ENCODE data around the gene PTPRM.

Gene PTPRM

GRCh38 chr18:7871560-7872456, 304.7 kb downstream of the PTPRM start:
- CTCF ChIA-PET, result no interaction called here

DNA sequence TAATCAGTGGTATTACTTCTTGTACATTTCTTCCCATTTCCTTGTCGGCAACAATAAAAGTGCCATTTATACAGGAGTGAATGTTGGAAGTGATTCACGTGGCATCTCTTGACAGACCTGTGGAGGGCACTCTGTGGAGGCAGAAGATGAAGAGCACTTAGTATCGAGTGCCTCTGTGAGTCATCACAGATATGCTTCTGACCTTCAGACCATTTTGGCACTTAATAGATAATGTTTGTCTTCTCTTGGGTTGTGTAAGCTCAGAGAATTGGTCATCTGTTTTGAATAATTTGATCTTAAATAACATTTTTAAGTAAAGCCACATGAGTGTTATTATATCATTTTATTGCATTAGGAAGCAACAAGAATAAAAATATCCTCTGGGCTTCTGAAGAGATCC, 305.5 kb downstream of the PTPRM start:
- TF ChIP-seq, protein P1, sequence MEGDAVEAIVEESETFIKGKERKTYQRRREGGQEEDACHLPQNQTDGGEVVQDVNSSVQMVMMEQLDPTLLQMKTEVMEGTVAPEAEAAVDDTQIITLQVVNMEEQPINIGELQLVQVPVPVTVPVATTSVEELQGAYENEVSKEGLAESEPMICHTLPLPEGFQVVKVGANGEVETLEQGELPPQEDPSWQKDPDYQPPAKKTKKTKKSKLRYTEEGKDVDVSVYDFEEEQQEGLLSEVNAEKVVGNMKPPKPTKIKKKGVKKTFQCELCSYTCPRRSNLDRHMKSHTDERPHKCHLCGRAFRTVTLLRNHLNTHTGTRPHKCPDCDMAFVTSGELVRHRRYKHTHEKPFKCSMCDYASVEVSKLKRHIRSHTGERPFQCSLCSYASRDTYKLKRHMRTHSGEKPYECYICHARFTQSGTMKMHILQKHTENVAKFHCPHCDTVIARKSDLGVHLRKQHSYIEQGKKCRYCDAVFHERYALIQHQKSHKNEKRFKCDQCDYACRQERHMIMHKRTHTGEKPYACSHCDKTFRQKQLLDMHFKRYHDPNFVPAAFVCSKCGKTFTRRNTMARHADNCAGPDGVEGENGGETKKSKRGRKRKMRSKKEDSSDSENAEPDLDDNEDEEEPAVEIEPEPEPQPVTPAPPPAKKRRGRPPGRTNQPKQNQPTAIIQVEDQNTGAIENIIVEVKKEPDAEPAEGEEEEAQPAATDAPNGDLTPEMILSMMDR (IDR thresholded peaks at IDR 0.05; ENCODE audit: control extremely low read depth, extremely low read depth, low read depth, missing control alignments), result no peak
- no peak for DNase-seq (ENCODE audit: extremely low spot score)
- CTCF ChIA-PET, result no interaction called here
- POLR2A ChIA-PET, result no interaction called here

More at GRCh38 chr18:7871560-7872456, 304.7 kb downstream of the PTPRM start:
- TF ChIP-seq, protein P1 (IDR thresholded peaks at IDR 0.05; ENCODE audit: control extremely low read depth, extremely low read depth, low read depth, missing control alignments), result no peak
- POLR2A ChIA-PET, result no interaction called here
- no peak for DNase-seq (ENCODE audit: extremely low spot score)

- ChIA-PET POLR2A (no interaction called here), CTCF (no interaction called here)
- TF ChIP-seq, protein P1 (IDR thresholded peaks at IDR 0.05; ENCODE audit: control extremely low read depth, extremely low read depth, low read depth, missing control alignments), result no peak
- no peak for DNase-seq (ENCODE audit: extremely low spot score)
These were observed 306.2 kb downstream of the PTPRM start for GRCh38 chr18:7873316-7873715.

DNA sequence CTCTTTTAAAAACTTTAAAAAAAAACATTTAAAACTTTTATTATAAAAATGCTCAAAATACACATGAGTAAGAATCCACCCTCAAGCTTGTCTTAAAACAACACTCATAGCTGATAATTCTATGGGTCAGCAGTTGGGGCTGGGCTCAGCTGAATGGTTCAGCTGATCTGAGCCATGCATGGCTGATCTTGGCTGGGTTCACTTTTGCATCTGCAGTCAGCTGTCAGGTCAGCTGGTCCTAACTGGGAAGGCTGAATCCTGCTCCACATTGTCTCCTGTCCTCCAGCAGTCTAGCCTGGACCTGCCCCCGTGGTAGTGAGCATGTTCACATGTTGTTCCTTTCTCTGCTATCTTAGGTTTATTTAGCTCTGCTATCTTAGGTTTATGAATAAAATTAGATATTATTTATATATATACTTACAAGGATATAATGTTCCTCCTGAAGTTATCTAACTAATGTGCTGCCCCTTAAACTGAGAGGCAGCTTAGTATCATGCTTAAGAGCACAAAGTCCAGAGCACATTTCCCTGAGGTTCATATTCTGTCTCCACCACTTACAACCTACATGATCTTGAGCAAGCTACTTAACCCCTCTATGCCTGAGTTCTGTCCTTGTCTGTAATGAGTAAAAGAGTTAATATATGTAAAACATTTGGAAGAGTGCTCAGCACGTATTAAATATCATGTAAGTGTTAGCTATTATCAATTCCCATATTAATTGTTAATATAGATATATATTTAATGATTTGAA, 309.4 kb downstream of the PTPRM start:
- ChIA-PET CTCF (no interaction called here), POLR2A (no interaction called here)
- TF ChIP-seq, protein P1 (IDR thresholded peaks at IDR 0.05; ENCODE audit: control extremely low read depth, extremely low read depth, low read depth, missing control alignments), result no peak
- no peak for DNase-seq (ENCODE audit: extremely low spot score)

DNA sequence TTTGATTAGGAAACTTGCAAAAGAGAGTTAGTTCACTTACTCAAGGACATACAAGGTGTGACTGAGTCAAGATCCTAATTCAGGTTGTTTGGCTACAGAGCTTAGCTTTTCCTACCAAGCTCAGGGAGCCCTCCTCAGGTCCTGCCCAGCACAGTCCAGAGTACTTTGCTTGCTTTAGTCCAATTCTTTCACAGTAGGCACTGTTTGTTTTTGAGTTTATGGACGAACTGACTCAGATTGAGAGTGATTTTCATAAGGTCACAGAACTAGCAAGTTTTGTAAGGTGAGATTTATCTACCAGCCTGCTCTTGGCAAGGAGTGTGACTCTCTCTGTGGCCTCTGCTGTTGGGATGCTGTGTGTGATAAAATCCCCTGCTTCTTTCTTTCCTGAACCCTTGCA, 310.5 kb downstream of the PTPRM start:
- DNase-seq (ENCODE audit: extremely low spot score), result no peak
- TF ChIP-seq, protein P1 (IDR thresholded peaks at IDR 0.05; ENCODE audit: control extremely low read depth, extremely low read depth, low read depth, missing control alignments), result no peak
- CTCF ChIA-PET, result no interaction called here
- POLR2A ChIA-PET, result no interaction called here

DNA sequence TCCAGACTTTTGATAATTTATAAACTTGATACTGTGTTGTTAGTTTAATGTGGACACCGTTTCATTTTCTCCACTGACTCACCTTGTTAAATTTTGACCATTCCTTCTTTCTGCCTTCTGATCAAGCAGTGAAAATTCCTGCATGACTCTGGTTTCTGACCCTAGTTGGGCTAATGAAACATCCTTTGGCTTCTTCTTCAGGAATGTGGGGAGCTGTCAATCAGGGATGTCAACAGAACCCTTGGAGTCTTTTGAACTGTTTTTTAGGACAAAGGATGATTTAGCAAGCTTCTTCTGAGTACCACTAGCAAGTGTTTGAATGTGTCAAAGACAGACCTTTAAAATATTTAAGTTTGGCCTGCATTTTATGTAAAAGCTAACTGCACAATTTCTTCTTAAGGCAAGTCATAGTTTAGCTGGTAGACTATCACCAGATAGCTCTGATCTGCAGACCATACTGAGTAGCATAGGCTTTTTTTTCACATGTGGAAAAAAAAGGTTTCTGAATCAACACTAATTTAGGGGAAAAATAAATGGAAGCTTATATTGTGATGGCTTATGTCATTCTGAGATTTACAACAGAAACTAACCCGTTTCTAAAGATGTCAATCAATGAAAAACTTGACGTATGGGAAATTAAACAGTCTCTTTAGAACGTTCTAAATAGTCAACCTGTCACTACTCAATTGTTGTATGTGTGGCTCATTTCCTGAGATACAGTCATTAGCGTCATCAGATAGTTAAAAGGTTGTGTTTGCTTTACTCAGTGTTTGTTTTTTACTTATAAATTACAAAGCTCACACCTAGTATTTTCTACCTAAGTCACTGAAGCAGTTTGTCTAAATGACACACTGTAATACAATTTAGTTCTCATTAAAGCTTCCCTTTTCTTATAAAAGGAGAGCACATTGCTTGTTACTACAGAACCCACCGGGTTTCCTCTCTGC, 311.4 kb downstream of the PTPRM start:
- POLR2A ChIA-PET, result no interaction called here
- CTCF ChIA-PET, result interaction anchor here (1.0 to 1.1 kb wide), 2 partner anchors 21 to 27 kb away, joined by 3 to 4 read pairs; no protein-coding TSS in a partner anchor
- TF ChIP-seq, protein P1 (IDR thresholded peaks at IDR 0.05; ENCODE audit: control extremely low read depth, extremely low read depth, low read depth, missing control alignments), result no peak
- no peak for DNase-seq (ENCODE audit: extremely low spot score)
